ENCODE data around the gene CADM2. TPM values are rescaled to one million over a fixed set of nuclear protein-coding genes. Genes with fewer than 3 reads are reported as not detected.
A peak's percentile ranks its signal among the peaks of the same experiment; 100 is the strongest.
"Not testable (repeated sequence)": the region's sequence is repeated elsewhere in the genome, so short reads cannot be mapped to it uniquely, and the experiment has no call there.

The CADM2 gene
- total RNA-seq: not detected in 2 replicates

GRCh38 chr3:84958495-84959469 lies at the start of gene CADM2:
Gene CADM2, plus strand, starts transcription at chr3:84958989.
- DNase-seq (ENCODE audit: extremely low read depth, low read depth, low spot score): peak; percentile 4

- not testable (repeated sequence) for DNase-seq (ENCODE audit: extremely low read depth, low read depth, low spot score)
Measured at GRCh38 chr3:84918592-84918991, 40.2 kb upstream of the CADM2 start.

DNA sequence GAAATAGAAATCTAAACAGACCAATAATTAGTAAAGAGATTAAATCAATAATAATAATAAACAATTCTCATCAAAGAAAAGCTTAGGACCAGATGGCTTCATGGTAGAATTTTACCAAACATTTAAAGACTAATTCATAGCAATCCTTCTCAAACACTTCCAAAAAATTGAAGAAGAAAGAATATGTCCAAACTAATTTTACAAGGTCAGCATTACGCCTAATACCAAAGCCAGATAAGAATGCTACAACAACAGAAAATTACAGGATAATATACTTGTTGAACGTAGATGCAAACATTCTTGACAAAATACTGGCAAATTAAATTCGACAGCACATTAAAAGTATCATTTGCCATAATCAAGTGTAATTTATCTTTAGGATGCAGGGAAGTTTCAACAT lies 36.1 kb upstream of the CADM2 start:
- DNase-seq (ENCODE audit: extremely low read depth, low read depth, low spot score): no peak

DNA sequence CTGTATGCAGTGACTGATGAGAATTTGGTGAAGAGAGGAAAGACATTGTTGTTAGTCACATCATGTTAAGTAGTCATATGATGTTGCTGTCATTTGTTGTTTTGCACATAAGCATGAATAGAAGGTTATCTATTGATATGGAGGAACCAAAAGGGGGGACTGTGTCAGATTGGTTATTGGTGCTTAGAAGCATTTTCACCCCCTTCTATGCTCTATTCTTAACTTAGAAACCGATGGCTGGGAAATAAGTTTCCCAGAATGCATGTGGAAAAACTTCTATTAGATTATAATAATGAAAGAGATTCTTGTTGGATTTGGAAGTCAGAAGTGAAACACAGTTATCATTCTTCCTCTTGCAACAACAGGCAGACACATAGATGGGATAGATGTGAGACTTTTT lies 33.2 kb upstream of the CADM2 start:
- no peak for DNase-seq (ENCODE audit: extremely low read depth, low read depth, low spot score)

- no peak for DNase-seq (ENCODE audit: extremely low read depth, low read depth, low spot score)
Measured at GRCh38 chr3:84943379-84943778, 15.4 kb upstream of the CADM2 start.

- no peak for DNase-seq (ENCODE audit: extremely low read depth, low read depth, low spot score)
Measured at GRCh38 chr3:84946240-84946639, 12.5 kb upstream of the CADM2 start.

GRCh38 chr3:84959470-84960271 lies 882 bp downstream of the CADM2 start:
- no peak for DNase-seq (ENCODE audit: extremely low read depth, low read depth, low spot score)

DNA sequence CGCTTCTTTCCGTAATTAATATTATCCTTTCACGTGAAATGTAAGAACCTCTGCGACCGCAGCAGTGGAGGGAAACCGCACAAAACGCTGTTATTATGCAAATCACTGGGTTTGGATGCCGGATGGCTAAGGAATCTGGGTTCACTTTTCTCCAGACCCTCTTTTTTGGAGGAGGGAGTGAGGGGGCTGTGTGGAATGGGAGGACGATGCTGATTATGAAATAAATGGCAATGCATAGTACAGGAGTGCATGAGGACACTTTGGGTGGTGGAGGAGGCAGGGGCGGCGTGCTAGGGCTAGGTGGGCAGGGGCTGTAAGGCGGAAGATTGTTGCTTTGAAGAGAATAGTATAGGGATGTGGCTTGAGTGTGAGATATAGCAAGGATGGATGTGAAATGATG lies 1.8 kb downstream of the CADM2 start:
- no peak for DNase-seq (ENCODE audit: extremely low read depth, low read depth, low spot score)

- DNase-seq (ENCODE audit: extremely low read depth, low read depth, low spot score): no peak
Measured at GRCh38 chr3:84961011-84961410, 2.2 kb downstream of the CADM2 start.

GRCh38 chr3:84961521-84962255 lies 2.9 kb downstream of the CADM2 start:
- no peak for DNase-seq (ENCODE audit: extremely low read depth, low read depth, low spot score)

GRCh38 chr3:84962415-84962814 lies 3.6 kb downstream of the CADM2 start:
- DNase-seq (ENCODE audit: extremely low read depth, low read depth, low spot score): no peak

DNA sequence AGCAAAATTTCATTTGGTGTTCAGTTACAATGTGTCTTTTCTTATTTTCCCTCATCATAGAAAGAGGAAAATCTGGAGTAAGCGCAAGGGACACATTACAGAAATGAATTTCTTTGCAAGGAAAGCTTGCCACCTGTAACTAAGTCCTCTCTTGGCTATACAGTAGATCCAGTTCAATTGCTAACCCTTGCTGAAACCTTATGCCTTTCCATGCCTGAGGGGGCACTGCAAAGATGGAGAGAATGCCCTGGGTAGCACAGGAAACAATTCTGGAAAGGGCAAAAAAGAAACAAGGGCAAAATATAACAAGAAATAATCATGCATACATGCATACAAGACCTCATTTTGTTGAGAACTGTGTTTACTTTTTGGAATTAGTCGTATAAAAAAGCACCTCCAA lies 4.3 kb downstream of the CADM2 start:
- DNase-seq (ENCODE audit: extremely low read depth, low read depth, low spot score): no peak

- DNase-seq (ENCODE audit: extremely low read depth, low read depth, low spot score): no peak
Measured at GRCh38 chr3:84965141-84965540, 6.4 kb downstream of the CADM2 start.

DNA sequence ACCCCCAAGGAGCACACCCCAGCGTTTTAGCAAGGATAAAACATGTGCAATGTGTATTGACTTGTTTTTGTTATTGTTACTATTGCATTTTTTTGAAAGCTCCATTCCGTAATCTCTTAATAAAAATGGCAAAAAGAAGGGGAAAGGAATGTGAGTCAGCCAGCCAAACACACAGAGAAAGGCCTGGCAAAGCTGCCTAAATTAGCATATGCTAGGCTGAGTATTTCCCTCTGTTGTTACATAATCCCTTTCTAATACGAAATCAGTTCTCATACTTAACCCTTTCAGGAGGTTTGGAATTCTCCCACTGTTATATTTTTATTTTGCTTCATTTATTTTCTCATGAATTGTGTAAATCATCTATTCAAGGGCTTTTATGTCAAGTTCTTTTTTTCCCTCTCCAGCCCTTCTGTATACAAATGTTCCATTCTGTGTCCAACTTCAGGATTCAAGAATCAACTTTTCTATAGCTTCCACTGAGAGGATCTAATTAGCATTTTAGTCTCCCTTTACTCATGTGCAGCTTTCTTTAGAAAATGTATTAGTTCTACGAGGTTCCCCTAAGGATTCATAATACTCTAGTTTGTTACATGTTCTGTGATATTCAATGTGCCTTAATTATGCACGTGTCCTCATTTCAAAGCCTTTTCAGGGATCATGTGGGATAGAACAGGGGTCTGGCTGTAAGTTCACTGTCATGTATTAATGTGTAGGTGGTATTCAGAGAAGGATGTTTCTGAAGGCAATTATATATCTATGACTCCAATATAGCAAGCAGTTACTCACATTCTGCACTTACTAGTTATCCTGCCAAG lies 9.2 kb downstream of the CADM2 start:
- DNase-seq (ENCODE audit: extremely low read depth, low read depth, low spot score): no peak

DNA sequence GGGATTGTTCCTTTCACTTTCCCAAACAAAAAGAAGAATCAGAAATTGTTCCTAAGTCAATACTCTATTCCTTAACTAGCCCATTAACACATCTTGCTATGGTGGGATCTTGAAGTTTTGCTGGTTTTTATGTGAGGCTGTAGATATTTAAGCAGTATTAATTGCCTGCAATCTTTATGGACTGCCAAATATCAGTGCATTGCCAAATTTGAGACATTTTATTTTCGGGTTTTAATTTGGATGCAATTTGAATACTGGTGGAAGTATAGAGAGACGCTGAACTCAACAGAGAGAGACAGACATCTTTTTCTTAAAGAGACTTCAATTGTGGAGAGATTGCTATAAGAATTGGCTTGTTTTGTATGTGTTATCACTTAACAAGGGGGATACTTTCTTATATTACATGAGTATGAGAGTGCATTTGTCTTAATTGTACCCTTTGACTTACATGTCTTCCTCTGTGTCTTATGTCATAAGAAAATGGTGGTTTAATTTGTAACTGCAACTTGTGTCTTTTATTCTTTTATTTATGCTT lies 10.0 kb downstream of the CADM2 start:
- no peak for DNase-seq (ENCODE audit: extremely low read depth, low read depth, low spot score)

GRCh38 chr3:84974347-84974746 lies 15.6 kb downstream of the CADM2 start:
- no peak for DNase-seq (ENCODE audit: extremely low read depth, low read depth, low spot score)

DNA sequence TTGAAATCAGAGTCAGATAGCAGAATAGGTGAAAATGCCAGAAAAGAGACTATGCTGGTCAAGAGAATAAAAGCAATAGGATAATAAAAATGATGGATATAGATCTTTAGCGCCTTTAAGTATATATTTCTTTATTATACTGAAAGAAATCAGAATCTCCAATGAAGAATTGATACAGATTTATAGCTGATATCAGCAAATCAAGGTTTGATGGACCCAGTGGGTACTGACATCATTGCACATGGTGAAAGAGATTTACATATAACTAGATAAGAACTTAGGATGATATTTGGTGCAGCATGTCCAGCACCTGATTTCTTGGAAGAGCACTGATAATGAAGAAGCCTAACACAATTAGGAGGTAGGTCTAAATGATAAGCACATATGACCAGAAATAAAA lies 18.2 kb downstream of the CADM2 start:
- no peak for DNase-seq (ENCODE audit: extremely low read depth, low read depth, low spot score)

GRCh38 chr3:84978843-84979242 lies 20.1 kb downstream of the CADM2 start:
- no peak for DNase-seq (ENCODE audit: extremely low read depth, low read depth, low spot score)

- DNase-seq (ENCODE audit: extremely low read depth, low read depth, low spot score): no peak
Measured at GRCh38 chr3:84980011-84980410, 21.2 kb downstream of the CADM2 start.

- no peak for DNase-seq (ENCODE audit: extremely low read depth, low read depth, low spot score)
Measured at GRCh38 chr3:84980456-84980855, 21.7 kb downstream of the CADM2 start.
